Breast epithelium (tissue), 3 donors: ENCODE results near the gene RAP2C.

Experiments
- POLR2A ChIP-seq: fragments of 450-650 bp; IDR thresholded peaks from one replicate; pipeline ENCODE4 v1.6.1; 2016; ENCODE audit warnings: antibody characterized with exemption, mild to moderate bottlenecking, moderate library complexity
- POLR2AphosphoS5 ChIP-seq, 3 donors: sonication (generic); formaldehyde crosslinking; IDR thresholded peaks; one replicate each; pipeline ENCODE4 v1.6.1; 2017; ENCODE audit warnings: antibody characterized with exemption in 3 of 3
- TF ChIP-seq, protein P1 (sequence below), 3 donors: fragments of 450-650 bp; IDR thresholded peaks; one replicate each; pipeline ENCODE4 v1.5.1; 2016 to 2017; ENCODE audit warnings: antibody characterized with exemption in 3 of 3, mild to moderate bottlenecking in 3 of 3, moderate library complexity in 3 of 3

DNA sequence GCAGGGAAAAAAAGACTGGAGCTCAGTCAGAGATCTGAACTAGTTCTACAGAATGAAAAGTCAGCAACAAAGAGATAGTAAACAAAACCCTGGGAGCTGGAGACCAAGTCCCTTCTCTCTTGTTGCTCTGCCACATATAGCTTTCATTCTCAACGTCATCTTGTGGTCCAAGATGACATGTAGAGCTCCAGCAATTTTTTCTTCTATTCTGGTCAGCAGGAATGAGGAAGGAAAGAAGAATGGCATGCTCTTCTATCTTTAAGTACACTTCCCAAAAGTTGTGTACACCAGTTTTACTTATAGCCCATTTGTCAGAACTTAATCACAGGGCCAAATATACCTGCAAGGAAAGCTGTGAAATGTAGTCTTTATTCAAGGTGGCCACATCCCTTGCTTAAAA lies 45.6 kb downstream of the RAP2C start:
- TF ChIP-seq, protein P1, sequence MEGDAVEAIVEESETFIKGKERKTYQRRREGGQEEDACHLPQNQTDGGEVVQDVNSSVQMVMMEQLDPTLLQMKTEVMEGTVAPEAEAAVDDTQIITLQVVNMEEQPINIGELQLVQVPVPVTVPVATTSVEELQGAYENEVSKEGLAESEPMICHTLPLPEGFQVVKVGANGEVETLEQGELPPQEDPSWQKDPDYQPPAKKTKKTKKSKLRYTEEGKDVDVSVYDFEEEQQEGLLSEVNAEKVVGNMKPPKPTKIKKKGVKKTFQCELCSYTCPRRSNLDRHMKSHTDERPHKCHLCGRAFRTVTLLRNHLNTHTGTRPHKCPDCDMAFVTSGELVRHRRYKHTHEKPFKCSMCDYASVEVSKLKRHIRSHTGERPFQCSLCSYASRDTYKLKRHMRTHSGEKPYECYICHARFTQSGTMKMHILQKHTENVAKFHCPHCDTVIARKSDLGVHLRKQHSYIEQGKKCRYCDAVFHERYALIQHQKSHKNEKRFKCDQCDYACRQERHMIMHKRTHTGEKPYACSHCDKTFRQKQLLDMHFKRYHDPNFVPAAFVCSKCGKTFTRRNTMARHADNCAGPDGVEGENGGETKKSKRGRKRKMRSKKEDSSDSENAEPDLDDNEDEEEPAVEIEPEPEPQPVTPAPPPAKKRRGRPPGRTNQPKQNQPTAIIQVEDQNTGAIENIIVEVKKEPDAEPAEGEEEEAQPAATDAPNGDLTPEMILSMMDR (IDR thresholded peaks at IDR 0.05): no peak
- no peak for TF ChIP-seq POLR2AphosphoS5 (IDR thresholded peaks at IDR 0.05)
- TF ChIP-seq POLR2A: no peak
